Sciatic nerve (tissue), 2 donors: ENCODE data around the gene TRIM52. TPM values are rescaled to one million over a fixed set of nuclear protein-coding genes. Genes with fewer than 3 reads are reported as not detected.

Source experiments
- ATAC-seq: fragments of 200-7000 bp; cut with Tn5 transposase; one replicate; pipeline ENCODE4 v1.9.1; 2020; ENCODE audit warnings: mild to moderate bottlenecking, moderate library complexity
- DNase-seq: peaks from one replicate; pipeline ENCODE4 v3.0.0-alpha.2; 2020; ENCODE audit warnings: low spot score
- intact Hi-C: fragments of 100-400 bp; cut with DNase I; formaldehyde crosslinking; loops from one replicate; pipeline ENCODE4 v1.14.2; 2022
- total RNA-seq: library from RNA; stranded (reverse); fragmentation: NEBNext Ultra II Directional; extraction: Animal tissue kit (Norgen Biotek cat#: 25700); gene quantifications from one replicate; pipeline ENCODE4 v1.2.1, GENCODE V29; 2021
- donor health status: DM: no; HTN: no; CAD: no.
- donor health status: DM: no; HTN: no; CAD: no.

TRIM52 gene
- total RNA-seq, 1 donor from 2014 or later = 14.1 TPM

DNA sequence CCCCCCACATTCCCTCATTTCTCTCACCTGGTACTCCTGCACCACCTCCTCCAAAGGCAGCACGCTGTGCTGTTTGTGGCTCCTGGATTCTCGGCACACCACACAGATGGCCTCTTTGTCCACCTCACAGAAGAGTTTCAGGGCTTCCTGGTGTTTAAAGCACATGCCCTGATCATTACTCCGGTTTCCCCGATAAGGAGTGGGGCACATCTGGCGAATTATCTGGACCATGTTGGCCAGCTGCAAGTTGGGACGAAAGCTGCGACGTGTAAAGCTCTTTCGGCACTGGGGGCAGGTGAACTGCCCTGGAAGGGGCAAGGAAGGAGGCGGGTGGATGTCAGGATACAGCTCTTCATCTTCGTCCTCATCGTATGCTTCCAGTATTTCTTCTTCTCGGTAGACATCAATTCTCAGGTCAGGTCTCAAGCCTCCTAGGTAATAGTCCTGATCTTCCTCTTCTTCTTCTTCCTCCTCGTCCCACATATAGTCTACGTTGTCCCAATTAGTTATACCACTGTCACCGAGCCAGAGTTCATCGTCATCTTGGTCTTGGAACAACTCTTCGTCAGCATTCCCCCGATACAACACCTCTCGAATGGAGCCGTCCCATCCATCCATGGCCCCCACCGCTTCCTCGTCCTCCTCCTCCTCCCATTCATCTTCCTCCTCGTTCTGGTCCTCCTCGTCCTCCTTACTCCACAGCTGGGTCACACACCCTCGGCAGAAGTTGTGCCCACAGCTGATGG lies 796 bp downstream of the TRIM52 start:
- no peak for ATAC-seq
- DNase-seq = peak; percentile 53
- intact Hi-C loops = no loop called here

- no peak for DNase-seq
- intact Hi-C loops = no loop called here
- ATAC-seq = no peak
These were observed 1.7 kb downstream of the TRIM52 start for GRCh38 chr5:181259283-181259682.

DNA sequence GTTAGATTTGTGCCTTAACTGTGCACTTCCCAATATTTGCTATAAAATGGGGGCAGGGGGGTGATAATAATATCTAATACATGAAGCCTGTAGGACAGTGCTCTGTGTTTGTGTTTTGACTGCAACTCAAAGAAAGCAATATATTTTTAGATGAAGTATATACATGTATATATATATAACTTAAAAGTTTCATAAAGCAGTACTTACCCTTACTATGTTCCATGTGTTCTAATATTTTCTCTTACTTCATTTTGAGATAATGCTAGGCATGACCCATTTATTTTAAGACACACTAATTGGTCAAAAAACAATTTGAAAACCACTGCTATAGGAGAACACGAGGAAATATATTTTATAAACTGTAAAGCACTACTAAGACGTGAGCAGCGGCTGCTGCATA lies 2.4 kb downstream of the TRIM52 start:
- ATAC-seq = no peak
- intact Hi-C loops = no loop called here
- DNase-seq = no peak

- ATAC-seq (no peak), DNase-seq (peak; percentile 17)
- intact Hi-C loops = no loop called here
These were observed 4.9 kb downstream of the TRIM52 start for GRCh38 chr5:181255836-181256578.

DNA sequence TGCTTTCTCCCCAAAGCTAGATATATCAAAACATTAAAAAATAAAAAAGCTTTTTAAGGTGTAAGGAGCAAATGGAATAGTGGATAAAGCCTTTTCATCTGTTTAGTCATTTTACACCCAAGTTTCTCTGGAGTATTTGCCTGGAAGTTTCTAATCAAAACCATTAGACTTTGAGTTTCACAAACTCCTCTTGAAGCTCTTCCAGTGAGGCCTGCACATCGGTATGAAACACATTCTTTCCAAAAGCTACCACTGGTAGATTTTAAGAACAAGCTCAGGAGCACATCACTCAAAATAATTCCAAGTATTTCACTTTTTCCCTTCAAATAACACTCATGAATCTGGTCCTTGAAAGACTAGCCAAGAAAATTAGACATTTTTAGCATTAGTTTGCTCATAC lies 5.7 kb downstream of the TRIM52 start:
- no peak for DNase-seq
- intact Hi-C loops = no loop called here
- ATAC-seq = no peak

DNA sequence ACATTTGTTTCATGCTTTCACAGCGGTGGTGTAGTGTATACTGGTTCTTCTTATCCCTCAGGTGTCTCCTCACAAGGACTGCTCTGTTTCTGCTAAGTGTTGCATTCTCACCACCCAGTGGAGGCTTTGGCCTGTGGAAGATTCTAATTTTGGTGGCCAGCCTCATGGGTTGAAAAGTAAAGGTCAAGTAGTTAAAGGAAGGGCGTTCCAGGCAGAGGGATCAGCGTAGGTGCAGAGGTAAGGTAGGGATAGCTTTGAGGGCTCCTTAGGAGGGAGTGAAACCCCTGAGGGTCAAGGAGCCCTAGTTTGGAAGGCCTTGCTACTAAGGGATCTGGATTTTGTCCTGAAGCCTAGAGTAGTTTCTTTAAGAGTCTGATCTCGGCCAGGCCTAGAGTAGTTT lies 12.7 kb downstream of the TRIM52 start:
- ATAC-seq = no peak
- intact Hi-C loops = no loop called here
- DNase-seq = no peak

GRCh38 chr5:181246276-181247049 lies 14.5 kb downstream of the TRIM52 start:
- intact Hi-C loops = no loop called here
- DNase-seq = peak; percentile 95
- ATAC-seq = peak; percentile 92

GRCh38 chr5:181245427-181246275 lies 15.3 kb downstream of the TRIM52 start:
- ATAC-seq (no peak), DNase-seq (no peak)
- intact Hi-C loops = no loop called here

DNA sequence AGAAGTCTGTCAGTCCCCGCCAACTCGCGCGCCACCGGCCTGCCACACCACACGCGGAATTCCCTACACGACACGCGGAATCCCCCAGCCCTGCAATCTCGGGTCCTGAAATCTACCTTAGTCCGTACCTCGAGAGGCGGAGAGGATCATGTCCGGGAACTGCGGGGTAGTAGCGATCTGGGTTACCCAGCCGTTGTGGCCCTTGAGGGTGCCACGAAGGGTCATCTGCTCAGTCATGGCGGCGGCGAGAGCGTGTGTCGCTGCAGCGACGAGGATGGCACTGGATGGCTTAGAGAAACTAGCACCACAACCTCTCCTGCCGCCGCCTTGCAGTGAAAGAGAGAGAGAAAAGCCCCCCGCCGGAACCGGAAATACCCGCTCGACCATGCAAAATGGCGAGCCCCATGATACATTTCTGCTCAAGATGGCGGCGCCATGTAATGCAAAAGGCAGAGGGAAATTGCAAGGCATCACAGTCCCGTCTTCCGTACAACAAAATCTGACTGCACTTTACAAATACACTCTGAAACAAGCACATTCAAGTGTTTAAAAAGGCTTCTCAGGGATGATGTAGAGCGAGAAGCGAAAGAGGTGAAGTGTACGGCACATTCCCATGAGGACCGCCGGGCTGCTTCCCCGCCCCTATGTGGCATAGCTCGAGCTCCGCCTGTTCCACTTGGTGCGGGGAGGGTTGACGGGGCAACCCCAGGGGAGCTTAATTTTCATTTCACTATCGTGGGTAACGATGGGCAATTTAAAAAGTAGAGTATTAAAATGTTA lies 17.2 kb downstream of the TRIM52 start, which contains the start of gene RACK1:
Gene RACK1 (minus strand): TSS at position 343 of the 780 bp plus-strand sequence. CDS start 106 bp downstream, at position 237.
- DNase-seq (peak; percentile 92), ATAC-seq (peak; percentile 82)
- intact Hi-C loops = no loop called here

- intact Hi-C loops = no loop called here
- DNase-seq (no peak), ATAC-seq (peak; percentile 4)
These were observed 17.9 kb downstream of the TRIM52 start for GRCh38 chr5:181243018-181243563.

DNA sequence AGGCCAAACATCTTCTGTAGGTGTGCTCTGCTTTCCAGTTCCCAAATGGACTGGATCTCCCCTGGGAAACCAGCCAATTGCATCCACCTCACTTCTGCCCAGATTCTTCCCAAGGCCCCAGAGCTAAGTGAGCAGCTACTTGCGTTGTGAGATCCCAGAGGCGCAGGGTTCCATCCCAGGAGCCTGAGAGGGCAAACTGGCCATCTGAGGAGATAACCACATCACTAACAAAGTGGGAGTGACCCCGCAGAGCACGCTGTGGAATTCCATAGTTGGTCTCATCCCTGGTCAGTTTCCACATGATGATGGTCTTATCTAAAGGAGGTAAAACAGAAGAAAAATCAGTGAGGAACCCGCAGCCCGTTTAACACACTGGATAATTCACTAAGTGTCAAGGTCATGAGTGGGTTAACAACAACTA lies 18.9 kb downstream of the TRIM52 start:
- ATAC-seq (no peak), DNase-seq (peak; percentile 48)
- intact Hi-C loops = no loop called here

DNA sequence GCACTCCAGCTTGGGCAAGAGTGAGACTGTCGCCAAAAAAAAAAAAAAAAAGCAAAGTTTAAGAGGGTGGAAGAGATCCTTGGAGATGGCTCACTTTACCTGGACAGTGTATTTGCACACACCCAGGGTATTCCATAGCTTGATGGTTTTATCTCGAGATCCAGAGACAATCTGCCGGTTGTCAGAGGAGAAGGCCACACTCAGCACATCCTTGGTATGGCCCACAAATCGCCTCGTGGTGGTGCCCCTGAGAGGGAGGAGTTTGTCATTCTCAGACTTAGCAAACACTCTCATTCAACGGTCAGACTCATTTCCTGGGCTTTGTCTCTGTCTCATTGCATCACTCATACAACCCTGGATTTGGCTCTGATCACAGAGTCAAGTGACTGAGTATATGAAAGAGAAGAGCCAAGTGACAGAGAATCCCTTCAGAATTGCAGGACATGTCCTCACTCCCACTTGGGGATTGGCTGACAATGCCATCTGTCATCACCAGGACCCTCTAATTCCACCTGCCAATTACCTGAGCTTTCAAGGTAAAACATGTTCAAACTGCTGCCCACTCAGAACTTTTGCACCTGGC lies 19.5 kb downstream of the TRIM52 start:
- ATAC-seq = no peak
- intact Hi-C loops = no loop called here

GRCh38 chr5:181239062-181239663 lies 21.8 kb downstream of the TRIM52 start:
- intact Hi-C loops = no loop called here
- DNase-seq (peak; percentile 27), ATAC-seq (no peak)

More for the DNA sequence above, 19.5 kb downstream of the TRIM52 start:
- peak; percentile 37 for DNase-seq

DNA sequence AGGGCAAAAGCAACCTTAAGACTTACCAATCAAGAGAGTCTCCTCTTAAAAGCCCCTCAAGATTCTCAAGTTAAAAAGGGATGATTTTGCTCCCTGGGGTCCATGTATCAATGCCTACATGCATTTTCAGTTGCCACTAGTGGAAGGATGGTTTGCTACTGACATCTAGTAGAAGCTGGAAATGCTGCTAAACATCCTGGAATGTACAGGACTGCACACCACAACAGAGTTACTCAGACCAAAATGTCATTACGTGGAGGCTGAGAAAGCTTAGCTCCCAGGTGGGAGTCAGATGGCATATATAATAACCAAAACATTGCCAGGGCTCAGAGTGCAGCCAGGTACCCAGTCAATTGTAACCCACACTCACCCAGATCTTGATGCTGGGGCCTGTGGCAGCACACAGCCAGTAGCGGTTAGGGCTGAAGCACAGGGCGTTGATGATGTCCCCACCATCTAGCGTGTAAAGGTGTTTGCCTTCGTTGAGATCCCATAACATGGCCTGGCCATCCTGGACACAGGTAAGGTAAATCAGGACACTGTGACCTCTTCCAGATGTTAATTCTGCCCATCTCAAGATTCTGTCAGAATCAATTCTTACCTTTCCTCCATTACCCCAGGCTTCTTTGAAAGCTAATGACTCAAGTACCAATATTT lies 23.1 kb downstream of the TRIM52 start:
- ATAC-seq = no peak
- DNase-seq = peak; percentile 15
- intact Hi-C loops = no loop called here

DNA sequence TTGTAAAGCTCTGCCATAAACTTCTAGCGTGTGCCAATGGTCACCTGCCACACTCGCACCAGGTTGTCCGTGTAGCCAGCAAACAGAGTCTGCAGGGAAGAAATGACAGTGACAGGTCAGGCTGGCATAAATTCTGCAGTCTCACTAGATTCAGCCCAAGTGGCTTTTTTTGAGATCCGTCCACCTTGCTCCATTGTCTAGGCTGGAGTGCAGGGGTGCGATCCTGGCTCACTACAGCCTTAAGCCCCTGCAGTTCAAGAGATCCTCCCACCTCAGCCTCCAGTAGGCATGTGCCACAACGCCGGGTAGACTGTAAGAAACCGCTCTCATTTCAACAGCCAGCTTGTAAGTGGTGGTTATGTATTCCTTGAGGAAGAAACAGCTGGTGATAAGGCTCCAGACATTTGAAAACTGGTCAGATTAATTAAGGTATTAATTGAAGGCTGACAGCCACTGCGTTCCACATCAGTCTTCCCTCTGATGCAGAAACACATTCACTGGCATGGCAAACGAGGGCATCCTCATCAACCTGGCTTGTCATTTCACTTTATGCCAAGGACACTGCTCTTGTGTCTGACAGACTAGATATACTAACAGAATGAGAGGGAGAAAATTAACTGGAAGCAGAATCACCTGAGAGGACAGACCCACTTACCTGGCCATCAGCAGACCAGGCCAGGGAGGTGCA lies 23.8 kb downstream of the TRIM52 start:
- ATAC-seq (no peak), DNase-seq (no peak)
- intact Hi-C loops = no loop called here

DNA sequence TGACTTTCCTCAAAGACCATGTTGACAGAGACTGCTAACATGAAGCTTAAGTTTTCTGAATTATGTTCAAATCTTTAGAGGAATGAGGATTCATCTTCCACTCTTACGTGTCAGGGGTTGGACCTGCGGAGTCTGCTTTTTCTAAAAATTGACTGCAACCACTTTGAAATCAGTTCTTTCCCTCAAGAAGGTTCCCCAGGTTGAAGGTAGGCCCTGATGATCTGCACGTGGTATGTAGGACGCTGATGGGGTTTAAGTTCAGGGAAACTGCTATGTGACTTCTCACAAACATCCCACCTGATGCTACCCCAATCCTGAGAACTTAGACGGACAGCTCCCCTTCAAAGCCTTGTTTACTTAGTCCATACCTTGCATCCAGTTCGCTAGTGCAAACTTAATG lies 24.5 kb downstream of the TRIM52 start:
- intact Hi-C loops = no loop called here
- ATAC-seq = no peak
- no peak for DNase-seq
